ENCODE results near the gene GALNT7. TPM values are rescaled to one million over a fixed set of nuclear protein-coding genes. Genes with fewer than 3 reads are reported as not detected.

Gene GALNT7
- total and polyA plus RNA-seq, 2 donors (not counting 3 experiments of a cell fraction or from before 2014, with no cell fraction given): 19.6 to 54.6 TPM

GRCh38 chr4:173174184-173174583, 5.6 kb downstream of the GALNT7 start:
- no TSS peak for BruUV-seq (replicated peaks)
- Histone ChIP-seq H3K9me3 (replicated peaks; ENCODE audit: control insufficient read depth, insufficient read depth, low read length) (no peaks in the 10 kb centered on the region), H3K79me2 (ENCODE audit: control insufficient read depth, insufficient read depth, low read length) (peaks cover 51% of the 10 kb centered on the region), H3K36me3 (ENCODE audit: control insufficient read depth in 2 of 2, extremely low read depth in 1 of 2, insufficient read depth in 2 of 2, low read length in 2 of 2) (no peaks in the 10 kb centered on the region), H2AFZ (ENCODE audit: low read depth, low read length) (no peak overlapping the region), H4K20me1 (replicated peaks; ENCODE audit: control insufficient read depth, extremely low read depth, insufficient read depth, low read length) (peaks cover 9% of the 10 kb centered on the region), H3K9me1 (replicated peaks; ENCODE audit: control insufficient read depth, extremely low read depth, insufficient read depth, low read length) (no peaks in the 10 kb centered on the region), H3K27me3 (ENCODE audit: control insufficient read depth in 2 of 2, insufficient read depth in 2 of 2, low read length in 2 of 2) (no peaks in the 10 kb centered on the region), H3K9ac (replicated peaks; ENCODE audit: extremely low read depth, insufficient read depth, low read length) (no peak overlapping the region), H3K4me3 (replicated peaks in 1 of 3; ENCODE audit: insufficient read depth in 1 of 3, low read depth in 1 of 3, low read length in 3 of 3) (no peak overlapping the region), H3K4me1 (ENCODE audit: control insufficient read depth, extremely low read depth, insufficient read depth, low read length) (peaks cover 22% of the 10 kb centered on the region), H3K4me2 (ENCODE audit: insufficient read depth, low read length) (no peak overlapping the region), H3K27ac (ENCODE audit: insufficient read depth, low read depth, low read length) (no peak overlapping the region)
- no peak for TF ChIP-seq FOS (IDR thresholded peaks at IDR 0.05; ENCODE audit: borderline replicate concordance, insufficient read depth, low read length)
- no peak for TF ChIP-seq MYC (IDR thresholded peaks at IDR 0.05; ENCODE audit: low read depth, low read length)
- no peak for TF ChIP-seq MAX (IDR thresholded peaks at IDR 0.05; ENCODE audit: insufficient read depth, insufficient read length)
- TF ChIP-seq JUN (IDR thresholded peaks at IDR 0.05; ENCODE audit: borderline replicate concordance, insufficient read depth, insufficient read length, low read depth): no peak
- no peak for TF ChIP-seq POLR2AphosphoS5 (IDR thresholded peaks at IDR 0.05; ENCODE audit: insufficient read depth, low read depth, low read length)
- TF ChIP-seq CTCF (IDR thresholded peaks at IDR 0.05; ENCODE audit: extremely low read depth in 1 of 2, insufficient read depth in 1 of 2, low read depth in 1 of 2, low read length in 2 of 2): no peak
- TF ChIP-seq EZH2 (IDR thresholded peaks at IDR 0.05; ENCODE audit: borderline replicate concordance, low read depth, low read length, severe bottlenecking): no peak
- no peak for TF ChIP-seq GATA2 (IDR thresholded peaks at IDR 0.05; ENCODE audit: insufficient read depth, insufficient read length, low read depth, low read length)
- TF ChIP-seq POLR2A (IDR thresholded peaks at IDR 0.05; ENCODE audit: low read depth, low read length): no peak
- DNase-seq (ENCODE audit: low read depth, low spot score): no peak
- ChIA-PET POLR2A (no interaction called here), CTCF (interaction anchor here (0.8 to 2.4 kb wide), 5 partner anchors 8 to 161 kb away, joined by 3 to 7 read pairs (median 4); no protein-coding TSS in a partner anchor)
- dilution Hi-C loops (cut with MboI; ENCODE audit: extremely low pct_ligation_motif_present, low sequenced_read_pairs) (no loop called here), intact Hi-C loops (cut with micrococcal nuclease) (no loop called here)
- no peak for FAIRE-seq

All from endothelial cell of umbilical vein (primary cell).